ENCODE measurements around the gene SH3BP5L.

The SH3BP5L gene

GRCh38 chr1:248782416-248783141, 43.1 kb downstream of the SH3BP5L start:
- no peak for DNase-seq (ENCODE audit: extremely low read depth, low read depth)
- TF ChIP-seq CTCF (IDR thresholded peaks at IDR 0.05; ENCODE audit: low read depth, low read length), result no peak

- DNase-seq (ENCODE audit: extremely low read depth, low read depth), result no peak
- TF ChIP-seq CTCF (IDR thresholded peaks at IDR 0.05; ENCODE audit: low read depth, low read length), result no peak
These were observed 46.4 kb downstream of the SH3BP5L start for GRCh38 chr1:248779350-248779749.

GRCh38 chr1:248778906-248779305, 46.8 kb downstream of the SH3BP5L start:
- no peak for DNase-seq (ENCODE audit: extremely low read depth, low read depth)
- TF ChIP-seq CTCF (IDR thresholded peaks at IDR 0.05; ENCODE audit: low read depth, low read length), result no peak

DNA sequence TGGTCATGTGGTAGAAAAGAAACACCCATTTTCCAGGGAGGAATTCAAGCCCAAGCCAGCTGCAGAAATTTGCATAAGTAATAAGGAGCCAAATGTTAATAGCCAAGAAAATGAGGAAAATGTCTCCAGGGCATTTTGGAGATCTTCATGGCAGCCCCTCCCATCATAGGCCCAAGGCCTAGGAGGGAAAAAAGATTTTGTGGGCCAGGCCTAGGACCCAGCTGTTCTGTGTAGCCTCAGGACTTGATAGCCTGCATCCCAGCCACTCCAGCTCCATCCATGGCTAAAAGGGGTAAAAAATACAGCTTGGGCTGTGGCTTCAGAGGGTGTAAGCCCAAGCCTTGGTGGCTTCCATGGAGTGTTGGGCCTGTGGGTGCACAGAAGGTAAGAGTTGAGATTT, 48.7 kb downstream of the SH3BP5L start:
- DNase-seq (ENCODE audit: extremely low read depth, low read depth), result no peak
- no peak for TF ChIP-seq CTCF (IDR thresholded peaks at IDR 0.05; ENCODE audit: low read depth, low read length)

DNA sequence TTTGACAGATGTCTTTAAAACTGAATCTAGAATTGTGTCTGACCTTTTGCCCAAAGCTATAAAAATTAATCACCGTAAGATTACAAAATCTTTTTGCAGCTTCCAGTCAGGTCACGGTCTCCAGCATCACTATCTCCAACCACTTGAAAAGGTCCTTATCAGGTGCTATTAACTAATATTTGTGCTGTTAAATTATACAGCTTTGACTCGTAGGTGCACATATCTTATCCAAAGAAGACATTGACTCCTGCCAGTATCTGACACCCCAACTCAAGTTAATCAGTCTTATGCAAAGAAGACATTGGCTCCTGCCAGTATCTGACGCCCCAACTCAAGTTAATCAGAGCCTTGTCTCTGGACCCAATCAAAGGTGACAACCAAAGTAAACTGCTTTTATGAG, 50.3 kb downstream of the SH3BP5L start:
- TF ChIP-seq CTCF (IDR thresholded peaks at IDR 0.05; ENCODE audit: low read depth, low read length), result no peak
- no peak for DNase-seq (ENCODE audit: extremely low read depth, low read depth)

Measured in AG09319 (cell line).